Pancreas (tissue), 10 donors: ENCODE results near the gene ATXN7L3. TPM values are rescaled to one million over a fixed set of nuclear protein-coding genes. Genes with fewer than 3 reads are reported as not detected.
"Not testable (repeated sequence)": the region's sequence is repeated elsewhere in the genome, so short reads cannot be mapped to it uniquely, and the experiment has no call there.

Experiments
- ATAC-seq, 4 donors: fragments of 200-7000 bp; cut with Tn5 transposase; one replicate each; pipeline versions ENCODE4 v1.8.0 to v1.9.1; 2020; ENCODE audit warnings: mild to moderate bottlenecking in 4 of 4, moderate library complexity in 4 of 4
- DNase-seq, 6 donors: peaks; one replicate each; pipeline ENCODE4 v3.0.0-alpha.2; 2020
- FAIRE-seq: peaks from 2 replicates; lab custom pipeline; 2012; peaks lifted over from hg19 to GRCh38; lab: Jason Lieb, UNC
- H3K27ac ChIP-seq, 4 donors: fragments of 200-600 bp; sonication (generic); 1 replicate in 3 of 4; 2 replicates in 1 of 4; pipeline versions ENCODE4 v1.5.0 to v1.8.0; 2020
- H3K27me3 ChIP-seq, 4 donors: fragments of 200-600 bp; one replicate each; pipeline ENCODE4 v1.8.0; 2021
- H3K36me3 ChIP-seq, 3 donors: fragments of 200-600 bp; sonication (generic) in 1 of 3; one replicate each; pipeline versions ENCODE4 v1.5.0 to v1.8.0; 2020 to 2021
- H3K4me1 ChIP-seq, 3 donors: fragments of 200-600 bp; one replicate each; pipeline ENCODE4 v1.8.0; 2021
- H3K4me3 ChIP-seq, 4 donors: fragments of 200-600 bp; sonication (generic) in 2 of 4; one replicate each; pipeline versions ENCODE4 v1.5.0 to v1.8.0; 2020 to 2021
- H3K9me3 ChIP-seq, 4 donors: fragments of 200-600 bp; one replicate each; pipeline ENCODE4 v1.8.0; 2021
- CTCF ChIP-seq, 4 donors: fragments of 200-600 bp; sonication (generic) in 3 of 4; IDR thresholded peaks; one replicate each; pipeline versions ENCODE4 v1.5.0 to v1.8.0; 2021; ENCODE audit warnings: antibody characterized with exemption in 4 of 4
- WGBS, 2 donors: extraction: QIAGEN DNeasy Blood & Tissue Kit; methylation state at CpG; one replicate each; pipeline ENCODE4 v1.1.7; 2013; 5-methylcytosine and 5-hydroxymethylcytosine counted together
- intact Hi-C, 3 donors: fragments of 100-400 bp; cut with DNase I; formaldehyde crosslinking; loops; one replicate each; pipeline versions ENCODE4 v1.11.1 to v1.14.2; 2022
- polyA plus RNA-seq, 2 donors: library from polyadenylated mRNA; stranded (reverse); fragments of 200-250 nt; gene quantifications; one replicate each; pipeline ENCODE4 v1.2.3, GENCODE V29; 2013
- total RNA-seq, 6 donors: library from RNA; stranded (reverse); fragmentation: NEBNext Ultra II Directional in 4 of 6; extraction: Animal tissue kit (Norgen Biotek cat#: 25700) in 4 of 6; gene quantifications; one replicate each; pipeline versions ENCODE4 v1.2.1 to v1.2.4, GENCODE V29; 2021 to 2023
- donor health status: healthy with polysubstance abuse.
- donor health status: DM: no; HTN: no; CAD: no; lungs with moderate emphysema.
- donor health status: DM: no; HTN: no; CAD: no.
- donor health status: control.
- donor health status: control.
- donor health status: Bipolar disorder and iron deficiency.
- donor health status: DM: yes; HTN: yes; CAD: no.
- donor health status: DM: no; HTN: no; CAD: no.
- donor health status: DM: no; HTN: no; CAD: no.
- donor health status: DM: yes; HTN: yes; CAD: no.

ATXN7L3 gene
- total and polyA plus RNA-seq, 8 donors = 21.1 to 38.0 (median 27.3) TPM

- no peak for TF ChIP-seq CTCF (IDR thresholded peaks at IDR 0.05)
- no peaks in the 10 kb centered on the region for H3K9me3 ChIP-seq
- 94 to 97% methylated on average over 1 of the region's 1 CpG for WGBS, 2 donors
- intact Hi-C loops = loop anchor here in 1 of 3 donors (10.0 kb wide), 1 partner anchor 220 kb away; the partner anchor contains the start of gene PPY
- no peaks in the 10 kb centered on the region for H3K4me1 ChIP-seq
- no peaks in the 10 kb centered on the region for H3K27me3 ChIP-seq
- FAIRE-seq = no peak
- H3K36me3 ChIP-seq = no peaks in the 10 kb centered on the region
- no peak overlapping the region for H3K4me3 ChIP-seq
- ATAC-seq = no peak
- DNase-seq = no peak
- no peak overlapping the region for H3K27ac ChIP-seq
Measured at GRCh38 chr17:44164476-44164875, 35.2 kb downstream of the ATXN7L3 start.

GRCh38 chr17:44159519-44160210 lies 40.0 kb downstream of the ATXN7L3 start:
- FAIRE-seq (no peak), ATAC-seq (no peak)
- 86 to 89% methylated on average over 15 of the region's 15 CpGs for WGBS, 2 donors

GRCh38 chr17:44155488-44155887 lies 44.2 kb downstream of the ATXN7L3 start:
- ATAC-seq = no peak
- H3K36me3 ChIP-seq = no peaks in the 10 kb centered on the region
- no peaks in the 10 kb centered on the region for H3K9me3 ChIP-seq
- no peak overlapping the region for H3K27ac ChIP-seq
- intact Hi-C loops = no loop called here
- H3K27me3 ChIP-seq = no peaks in the 10 kb centered on the region
- FAIRE-seq = no peak
- H3K4me3 ChIP-seq = no peak overlapping the region
- TF ChIP-seq CTCF (IDR thresholded peaks at IDR 0.05) = no peak
- WGBS, 2 donors = 78 to 97% methylated on average over 2 of the region's 2 CpGs
- no peak for DNase-seq
- H3K4me1 ChIP-seq = no peaks in the 10 kb centered on the region

More at GRCh38 chr17:44159519-44160210, 40.0 kb downstream of the ATXN7L3 start:
- no peak for DNase-seq
- H3K9me3 ChIP-seq = no peaks in the 10 kb centered on the region
- TF ChIP-seq CTCF (IDR thresholded peaks at IDR 0.05) = no peak
- H3K4me3 ChIP-seq = no peak overlapping the region
- H3K4me1 ChIP-seq = no peaks in the 10 kb centered on the region
- no peaks in the 10 kb centered on the region for H3K36me3 ChIP-seq
- no peaks in the 10 kb centered on the region for H3K27me3 ChIP-seq
- no peak overlapping the region for H3K27ac ChIP-seq
- intact Hi-C loops = loop anchor here in 1 of 3 donors (10.0 kb wide), 1 partner anchor 215 kb away; the partner anchor contains the start of gene PPY

- 93 to 100% methylated on average over 4 of the region's 4 CpGs for WGBS, 2 donors
- no peaks in the 10 kb centered on the region for H3K36me3 ChIP-seq
- no peaks in the 10 kb centered on the region for H3K9me3 ChIP-seq
- no peak overlapping the region for H3K27ac ChIP-seq
- H3K4me3 ChIP-seq = no peak overlapping the region
- FAIRE-seq = no peak
- DNase-seq = no peak
- no peaks in the 10 kb centered on the region for H3K4me1 ChIP-seq
- no peaks in the 10 kb centered on the region for H3K27me3 ChIP-seq
- ATAC-seq = no peak
- no peak for TF ChIP-seq CTCF (IDR thresholded peaks at IDR 0.05)
- intact Hi-C loops = no loop called here
Measured at GRCh38 chr17:44152875-44153274, 46.8 kb downstream of the ATXN7L3 start.

GRCh38 chr17:44149750-44150329 lies 49.8 kb downstream of the ATXN7L3 start:
- 93 to 97% methylated on average over 4 of the region's 4 CpGs for WGBS, 2 donors
- ATAC-seq = no peak

GRCh38 chr17:44149066-44149465 lies 50.6 kb downstream of the ATXN7L3 start:
- ATAC-seq, H3K27ac ChIP-seq, H3K27me3 ChIP-seq, H3K4me3 ChIP-seq, DNase-seq, H3K9me3 ChIP-seq, H3K4me1 ChIP-seq, intact Hi-C loops, H3K36me3 ChIP-seq, FAIRE-seq: not testable (repeated sequence)
- 88 to 92% methylated on average over 3 of the region's 3 CpGs for WGBS, 2 donors

More at GRCh38 chr17:44149750-44150329, 49.8 kb downstream of the ATXN7L3 start:
- no peak for TF ChIP-seq CTCF (IDR thresholded peaks at IDR 0.05)
- H3K27ac ChIP-seq = no peak overlapping the region
- no peak overlapping the region for H3K4me3 ChIP-seq
- no peaks in the 10 kb centered on the region for H3K27me3 ChIP-seq
- H3K4me1 ChIP-seq = no peaks in the 10 kb centered on the region
- intact Hi-C loops = no loop called here
- no peak for FAIRE-seq
- H3K9me3 ChIP-seq = no peaks in the 10 kb centered on the region
- DNase-seq = no peak
- H3K36me3 ChIP-seq = no peaks in the 10 kb centered on the region
